Caco-2 (cell line): ENCODE measurements around the gene DHX38. TPM values are rescaled to one million over a fixed set of nuclear protein-coding genes. Genes with fewer than 3 reads are reported as not detected.
A peak's percentile ranks its signal among the peaks of the same experiment; 100 is the strongest.

Source experiments
- BruUV-seq: library from RNA; stranded (reverse); fragments of 400-500 nt; replicated peaks from 2 replicates; lab custom pipeline; 2021; lab: Mats Ljungman, UMichigan
- CTCF ChIA-PET: fragments of 300-600 bp; sonication (Branson Sonifier 250); formaldehyde crosslinking; loops from one replicate; lab custom pipeline; 2022; ENCODE audit warnings: antibody characterized with exemption; lab: Charles Lee
- POLR2A ChIA-PET: fragments of 300-600 bp; sonication (Branson Sonifier 250); formaldehyde crosslinking; loops from one replicate; lab custom pipeline; 2022; ENCODE audit warnings: antibody characterized with exemption; lab: Charles Lee
- DNase-seq, 2 experiments: peaks; one replicate each; pipeline versions ENCODE4 v3.0.0 to v3.0.0-alpha.2; 2020 to 2022
- H3K27me3 ChIP-seq: replicated peaks from 2 replicates; pipeline ENCODE4 v1.6.0; 2011; ENCODE audit warnings: low read length; ENCODE audit not compliant: control insufficient read depth, insufficient read depth
- H3K36me3 ChIP-seq: 2 replicates; pipeline ENCODE4 v1.5.1; 2011; ENCODE audit warnings: low read length; ENCODE audit not compliant: control insufficient read depth, insufficient read depth
- H3K4me1 ChIP-seq: fragments of 250-450 bp; sonication (Bioruptor Pico); 2 replicates; pipeline ENCODE4 v1.5.1; 2020; ENCODE audit warnings: mild to moderate bottlenecking
- H3K4me3 ChIP-seq: 2 replicates; pipeline ENCODE4 v1.5.1; 2011; ENCODE audit warnings: low read depth, mild to moderate bottlenecking, control low read depth, low read length
- H3K9me3 ChIP-seq: fragments of 250-450 bp; sonication (Bioruptor Pico); 2 replicates; pipeline ENCODE4 v1.5.1; 2020; ENCODE audit warnings: mild to moderate bottlenecking, moderate library complexity
- H3K27ac Mint-ChIP-seq: one replicate; pipeline ENCODE4 v1.8.0; 2022; ENCODE audit warnings: mixed read lengths; ENCODE audit not compliant: unreplicated experiment
- H3K27me3 Mint-ChIP-seq: one replicate; pipeline ENCODE4 v1.8.0; 2022; ENCODE audit warnings: mixed read lengths; ENCODE audit not compliant: insufficient read depth, unreplicated experiment
- H3K36me3 Mint-ChIP-seq: one replicate; pipeline ENCODE4 v1.8.0; 2022; ENCODE audit warnings: mild to moderate bottlenecking, mixed read lengths; ENCODE audit not compliant: insufficient read depth, unreplicated experiment
- H3K4me1 Mint-ChIP-seq: one replicate; pipeline ENCODE4 v1.8.0; 2022; ENCODE audit warnings: low read depth, mixed read lengths; ENCODE audit not compliant: unreplicated experiment
- H3K4me3 Mint-ChIP-seq: one replicate; pipeline ENCODE4 v1.8.0; 2022; ENCODE audit warnings: mild to moderate bottlenecking, moderate library complexity, mixed read lengths; ENCODE audit not compliant: unreplicated experiment
- H3K9me3 Mint-ChIP-seq: one replicate; pipeline ENCODE4 v1.8.0; 2022; ENCODE audit warnings: mixed read lengths; ENCODE audit not compliant: unreplicated experiment
- CTCF ChIP-seq, 2 experiments: fragments of 200-600 bp in 1 of 2; IDR thresholded peaks; 1 replicate in 1 of 2; 2 replicates in 1 of 2; pipeline versions ENCODE4 v1.5.1 to v1.8.0; 2011 to 2022; ENCODE audit warnings: antibody characterized with exemption in 1 of 2, control low read depth in 1 of 2, inconsistent platforms in 1 of 2, low read depth in 1 of 2, low read length in 1 of 2, mild to moderate bottlenecking in 1 of 2, moderate library complexity in 1 of 2; ENCODE audit not compliant: insufficient read depth in 1 of 2, severe bottlenecking in 1 of 2, unreplicated experiment in 1 of 2
- intact Hi-C: fragments of 100-400 bp; cut with micrococcal nuclease; formaldehyde crosslinking; loops from one replicate; pipeline ENCODE4 v1.10.0; 2022; ENCODE audit not compliant: unreplicated experiment
- total RNA-seq: library from RNA; stranded (reverse); gene quantifications from 2 replicates; pipeline ENCODE4 v1.2.3, GENCODE V29; 2022

The DHX38 gene
- total RNA-seq, 1 experiment from 2014 or later = 89.1 TPM

- no peak for DNase-seq
- Mint-ChIP-seq H3K4me3 (no peak overlapping the region), H3K4me1 (no peaks in the 10 kb centered on the region), H3K27ac (no peak overlapping the region), H3K27me3 (no peaks in the 10 kb centered on the region), H3K36me3 (no peaks in the 10 kb centered on the region), H3K9me3 (no peaks in the 10 kb centered on the region)
- intact Hi-C loops = no loop called here
- Histone ChIP-seq H3K4me3 (no peak overlapping the region), H3K27me3 (no peaks in the 10 kb centered on the region), H3K9me3 (no peaks in the 10 kb centered on the region), H3K36me3 (no peaks in the 10 kb centered on the region), H3K4me1 (peaks cover 6% of the 10 kb centered on the region; the same call in 1 of the 2 replicates)
- CTCF ChIA-PET = no interaction called here
- POLR2A ChIA-PET = no interaction called here
- no TSS peak for BruUV-seq
- TF ChIP-seq CTCF (IDR thresholded peaks at IDR 0.05; ENCODE audit: insufficient read depth in 1 of 2, low read depth in 1 of 2, low read length in 1 of 2, severe bottlenecking in 1 of 2, unreplicated experiment in 1 of 2) = no peak
These were observed 29.8 kb downstream of the DHX38 start for GRCh38 chr16:72123426-72123825.

GRCh38 chr16:72124148-72124547 is 30.5 kb downstream of the DHX38 start:
- Mint-ChIP-seq H3K27ac (no peak overlapping the region), H3K4me3 (no peak overlapping the region), H3K27me3 (peaks cover 4% of the 10 kb centered on the region), H3K4me1 (no peaks in the 10 kb centered on the region), H3K36me3 (no peaks in the 10 kb centered on the region), H3K9me3 (no peaks in the 10 kb centered on the region)
- CTCF ChIA-PET = interaction anchor here (0.5 to 1.5 kb wide), 5 partner anchors 11 to 343 kb away, joined by 3 to 18 read pairs (median 5); no protein-coding TSS in a partner anchor
- no TSS peak for BruUV-seq
- H3K36me3 ChIP-seq = no peaks in the 10 kb centered on the region
- H3K4me1 ChIP-seq = peaks cover 6% of the 10 kb centered on the region; the same call in 1 of the 2 replicates
- H3K9me3 ChIP-seq = no peaks in the 10 kb centered on the region
- intact Hi-C loops = loop anchor here (2.0 kb wide), 2 partner anchors 57 to 79 kb away; no protein-coding TSS in a partner anchor
- POLR2A ChIA-PET = no interaction called here
- no peaks in the 10 kb centered on the region for H3K27me3 ChIP-seq
- no peak for DNase-seq
- no peak for TF ChIP-seq CTCF (IDR thresholded peaks at IDR 0.05; ENCODE audit: insufficient read depth in 1 of 2, low read depth in 1 of 2, low read length in 1 of 2, severe bottlenecking in 1 of 2, unreplicated experiment in 1 of 2)
- H3K4me3 ChIP-seq = no peak overlapping the region

DNA sequence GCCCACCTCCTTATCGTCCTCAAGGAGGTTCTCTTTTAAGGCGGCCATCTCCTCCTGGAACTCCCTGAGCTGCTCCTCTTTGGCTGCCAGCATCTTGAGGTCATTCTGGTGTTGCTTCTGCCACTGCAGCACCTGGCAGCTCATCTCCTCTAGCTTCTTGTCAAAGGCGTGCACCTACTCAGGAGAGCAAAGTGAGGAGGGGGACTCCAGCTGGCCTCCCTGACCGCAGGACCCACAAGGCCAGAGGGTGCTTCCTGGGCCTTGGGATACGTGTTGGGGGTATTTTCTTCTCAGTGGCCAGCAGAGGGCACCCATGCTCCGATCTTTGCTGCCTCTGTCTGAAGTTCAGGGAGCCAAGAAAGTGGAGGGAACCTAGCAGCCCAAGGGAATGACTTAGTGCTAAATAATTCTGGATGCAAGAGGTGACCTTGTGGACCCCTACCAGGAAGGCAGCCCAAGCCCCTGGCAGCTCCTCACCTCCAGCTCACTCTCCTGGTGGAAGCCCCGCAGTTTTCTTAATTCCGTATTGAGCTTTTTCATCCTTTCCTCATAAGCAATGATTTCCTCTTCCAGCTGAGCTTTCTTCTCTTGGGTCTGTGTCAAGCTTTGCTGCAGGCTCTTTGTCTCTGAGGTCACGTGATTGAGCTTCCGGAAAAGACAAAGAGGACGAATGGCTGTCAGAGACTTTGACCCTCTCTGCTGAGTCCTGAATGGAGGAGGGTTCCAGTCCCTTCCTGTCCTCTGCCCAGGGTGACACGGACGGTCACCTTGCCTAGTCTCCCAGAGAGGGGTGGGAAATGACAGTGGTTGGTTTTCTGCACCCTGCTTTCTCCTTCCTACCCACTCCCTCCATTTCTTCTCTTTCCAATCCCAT is 31.4 kb downstream of the DHX38 start:
- no peak overlapping the region for H3K27ac Mint-ChIP-seq
- no TSS peak for BruUV-seq
- no peak overlapping the region for H3K4me3 Mint-ChIP-seq
- no peaks in the 10 kb centered on the region for H3K36me3 Mint-ChIP-seq
- TF ChIP-seq CTCF (IDR thresholded peaks at IDR 0.05; ENCODE audit: insufficient read depth in 1 of 2, low read depth in 1 of 2, low read length in 1 of 2, severe bottlenecking in 1 of 2, unreplicated experiment in 1 of 2) = peak; percentile 90 to 92
- POLR2A ChIA-PET = no interaction called here
- Histone ChIP-seq H3K36me3 (no peaks in the 10 kb centered on the region), H3K27me3 (no peaks in the 10 kb centered on the region), H3K4me3 (no peak overlapping the region), H3K4me1 (peaks cover 6% of the 10 kb centered on the region; the same call in 1 of the 2 replicates), H3K9me3 (no peaks in the 10 kb centered on the region)
- peaks cover 4% of the 10 kb centered on the region for H3K27me3 Mint-ChIP-seq
- CTCF ChIA-PET = interaction anchor here (0.5 to 1.5 kb wide), 8 partner anchors 10 to 342 kb away, joined by 3 to 18 read pairs (median 4); no protein-coding TSS in a partner anchor
- peak; percentile 71 to 81 for DNase-seq
- intact Hi-C loops = loop anchor here (1.0 to 2.0 kb wide), 6 partner anchors 25 to 342 kb away; no protein-coding TSS in a partner anchor
- no peaks in the 10 kb centered on the region for H3K9me3 Mint-ChIP-seq
- no peaks in the 10 kb centered on the region for H3K4me1 Mint-ChIP-seq
